Lower leg skin (tissue), 3 donors: ENCODE measurements around the gene TRIP4.
"Not testable (repeated sequence)": the region's sequence is repeated elsewhere in the genome, so short reads cannot be mapped to it uniquely, and the experiment has no call there.

ENCODE experiments used
- POLR2A ChIP-seq, 2 donors: fragments of 450-650 bp; IDR thresholded peaks; one replicate each; pipeline ENCODE4 v1.6.1; 2016 to 2017; ENCODE audit warnings: antibody characterized with exemption in 2 of 2, mild to moderate bottlenecking in 1 of 2, moderate library complexity in 1 of 2
- TF ChIP-seq, protein P1 (sequence below), 3 donors: fragments of 450-650 bp; IDR thresholded peaks; one replicate each; pipeline ENCODE4 v1.5.1; 2016; ENCODE audit warnings: antibody characterized with exemption in 3 of 3, mild to moderate bottlenecking in 3 of 3, moderate library complexity in 2 of 3

DNA sequence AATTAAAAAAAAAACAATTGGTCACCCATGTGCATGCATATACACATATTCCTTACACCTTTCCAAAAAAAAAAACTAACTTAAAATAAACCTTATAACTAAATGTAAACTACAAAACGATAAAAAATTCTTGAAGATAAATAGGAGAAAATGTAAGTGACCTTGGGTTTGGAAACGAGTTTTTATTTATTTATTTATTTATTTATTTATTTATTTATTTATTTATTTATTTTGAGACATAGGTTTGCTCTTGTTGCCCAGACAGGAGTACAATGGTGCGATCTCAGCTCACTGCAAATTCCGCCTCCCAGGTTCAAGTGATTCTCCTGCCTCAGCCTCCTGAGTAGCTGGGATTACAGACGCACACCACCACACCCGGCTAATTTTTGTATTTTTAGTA lies 41.4 kb upstream of the TRIP4 start:
- TF ChIP-seq, protein P1, sequence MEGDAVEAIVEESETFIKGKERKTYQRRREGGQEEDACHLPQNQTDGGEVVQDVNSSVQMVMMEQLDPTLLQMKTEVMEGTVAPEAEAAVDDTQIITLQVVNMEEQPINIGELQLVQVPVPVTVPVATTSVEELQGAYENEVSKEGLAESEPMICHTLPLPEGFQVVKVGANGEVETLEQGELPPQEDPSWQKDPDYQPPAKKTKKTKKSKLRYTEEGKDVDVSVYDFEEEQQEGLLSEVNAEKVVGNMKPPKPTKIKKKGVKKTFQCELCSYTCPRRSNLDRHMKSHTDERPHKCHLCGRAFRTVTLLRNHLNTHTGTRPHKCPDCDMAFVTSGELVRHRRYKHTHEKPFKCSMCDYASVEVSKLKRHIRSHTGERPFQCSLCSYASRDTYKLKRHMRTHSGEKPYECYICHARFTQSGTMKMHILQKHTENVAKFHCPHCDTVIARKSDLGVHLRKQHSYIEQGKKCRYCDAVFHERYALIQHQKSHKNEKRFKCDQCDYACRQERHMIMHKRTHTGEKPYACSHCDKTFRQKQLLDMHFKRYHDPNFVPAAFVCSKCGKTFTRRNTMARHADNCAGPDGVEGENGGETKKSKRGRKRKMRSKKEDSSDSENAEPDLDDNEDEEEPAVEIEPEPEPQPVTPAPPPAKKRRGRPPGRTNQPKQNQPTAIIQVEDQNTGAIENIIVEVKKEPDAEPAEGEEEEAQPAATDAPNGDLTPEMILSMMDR (IDR thresholded peaks at IDR 0.05), result not testable (repeated sequence)
- not testable (repeated sequence) for TF ChIP-seq POLR2A (IDR thresholded peaks at IDR 0.05)
